OCI-LY1 (cell line): ENCODE results near the gene RELCH.

Experiments used
- H2AFZ ChIP-seq: fragments of 200-600 bp; sonication (generic), shearing (Covaris generic); 2 replicates; pipeline ENCODE4 v1.6.0; 2014; ENCODE audit warnings: antibody characterized with exemption, mild to moderate bottlenecking, low read length
- H3F3A ChIP-seq: fragments of 200-600 bp; sonication (generic), shearing (Covaris generic); 2 replicates; pipeline ENCODE4 v1.6.0; 2014; ENCODE audit warnings: mild to moderate bottlenecking, antibody characterized with exemption, low read length, moderate library complexity; ENCODE audit not compliant: insufficient read depth
- H3K27ac ChIP-seq: fragments of 200-600 bp; sonication (generic); 2 replicates; pipeline ENCODE4 v1.5.1; 2014; ENCODE audit warnings: low read length, mixed run types, mild to moderate bottlenecking, low read depth; ENCODE audit not compliant: poor library complexity, severe bottlenecking
- H3K27me3 ChIP-seq: fragments of 200-600 bp; sonication (generic); 2 replicates; pipeline ENCODE4 v1.6.0; 2014; ENCODE audit warnings: antibody characterized with exemption, mild to moderate bottlenecking, low read length, moderate library complexity; ENCODE audit not compliant: insufficient read depth
- H3K36me3 ChIP-seq: fragments of 200-600 bp; sonication (generic); 2 replicates; pipeline ENCODE4 v1.6.1; 2014; ENCODE audit warnings: mild to moderate bottlenecking, antibody characterized with exemption, low read length, moderate library complexity, mixed read lengths; ENCODE audit not compliant: insufficient read depth
- H3K4me1 ChIP-seq: fragments of 200-600 bp; sonication (generic); 2 replicates; pipeline ENCODE4 v1.5.1; 2014; ENCODE audit warnings: mild to moderate bottlenecking, low read length, moderate library complexity; ENCODE audit not compliant: insufficient read depth, severe bottlenecking
- H3K4me2 ChIP-seq: fragments of 200-600 bp; sonication (generic), shearing (Covaris generic); 2 replicates; pipeline ENCODE4 v1.6.1; 2014; ENCODE audit warnings: low read length
- H3K4me3 ChIP-seq: fragments of 200-600 bp; sonication (generic); 2 replicates; pipeline ENCODE4 v1.5.1; 2014; ENCODE audit warnings: low read length, low read depth, mild to moderate bottlenecking, mixed read lengths; ENCODE audit not compliant: poor library complexity, severe bottlenecking
- H3K79me2 ChIP-seq: fragments of 200-600 bp; shearing (Covaris generic); 2 replicates; pipeline ENCODE4 v1.6.1; 2016; ENCODE audit warnings: mixed run types, low read length, mixed read lengths; ENCODE audit not compliant: insufficient read depth
- H3K9ac ChIP-seq: fragments of 200-600 bp; sonication (generic), shearing (Covaris generic); 2 replicates; pipeline ENCODE4 v1.6.1; 2014; ENCODE audit warnings: mild to moderate bottlenecking, low read length, mixed read lengths
- H3K9me2 ChIP-seq: fragments of 200-600 bp; sonication (generic), shearing (Covaris generic); 2 replicates; pipeline ENCODE4 v1.6.1; 2014; ENCODE audit warnings: low read depth, mild to moderate bottlenecking, low read length, mixed read lengths
- H3K9me3 ChIP-seq: fragments of 200-600 bp; shearing (Covaris generic); 2 replicates; pipeline ENCODE4 v1.6.1; 2014; ENCODE audit warnings: low read length, mixed read lengths
- H4K20me1 ChIP-seq: fragments of 200-600 bp; sonication (generic), shearing (Covaris generic); 2 replicates; pipeline ENCODE4 v1.6.0; 2016; ENCODE audit warnings: mild to moderate bottlenecking, low read length; ENCODE audit not compliant: insufficient read depth
- EZH2 ChIP-seq: fragments of 200-600 bp; sonication (generic), shearing (Covaris generic); IDR thresholded peaks from 2 replicates; pipeline ENCODE4 v1.8.0; 2017; ENCODE audit warnings: borderline replicate concordance, mixed run types, mild to moderate bottlenecking, antibody characterized with exemption, low read length, moderate library complexity, mixed read lengths
- TF ChIP-seq, protein P1 (sequence below): fragments of 200-600 bp; sonication (generic), shearing (Covaris generic); IDR thresholded peaks from 2 replicates; pipeline ENCODE4 v1.5.1; 2017; ENCODE audit warnings: mild to moderate bottlenecking, antibody characterized with exemption, low read length, moderate library complexity, mixed read lengths

The RELCH gene

DNA sequence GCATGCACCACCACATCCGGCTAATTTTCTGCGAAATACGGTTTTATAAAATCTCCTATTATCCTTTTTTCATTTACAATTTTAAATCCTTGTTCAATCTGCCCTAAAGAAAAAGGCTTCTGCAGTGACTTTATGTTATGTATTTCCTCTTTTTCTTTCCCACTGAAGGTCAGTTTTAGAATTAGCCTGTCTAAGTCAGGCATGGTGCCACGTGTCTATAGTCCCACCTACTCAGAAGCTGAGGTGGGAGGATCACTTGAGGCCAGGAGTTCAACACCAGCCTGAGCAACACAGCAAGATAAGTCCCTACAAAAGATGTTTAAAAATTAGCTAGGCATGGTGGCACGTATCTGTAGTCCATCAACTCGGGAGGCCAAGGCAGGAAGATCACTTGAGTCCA lies 98.2 kb downstream of the RELCH start:
- H3K27ac ChIP-seq, result no peak overlapping the region
- TF ChIP-seq EZH2, result no peak
- TF ChIP-seq, protein P1, sequence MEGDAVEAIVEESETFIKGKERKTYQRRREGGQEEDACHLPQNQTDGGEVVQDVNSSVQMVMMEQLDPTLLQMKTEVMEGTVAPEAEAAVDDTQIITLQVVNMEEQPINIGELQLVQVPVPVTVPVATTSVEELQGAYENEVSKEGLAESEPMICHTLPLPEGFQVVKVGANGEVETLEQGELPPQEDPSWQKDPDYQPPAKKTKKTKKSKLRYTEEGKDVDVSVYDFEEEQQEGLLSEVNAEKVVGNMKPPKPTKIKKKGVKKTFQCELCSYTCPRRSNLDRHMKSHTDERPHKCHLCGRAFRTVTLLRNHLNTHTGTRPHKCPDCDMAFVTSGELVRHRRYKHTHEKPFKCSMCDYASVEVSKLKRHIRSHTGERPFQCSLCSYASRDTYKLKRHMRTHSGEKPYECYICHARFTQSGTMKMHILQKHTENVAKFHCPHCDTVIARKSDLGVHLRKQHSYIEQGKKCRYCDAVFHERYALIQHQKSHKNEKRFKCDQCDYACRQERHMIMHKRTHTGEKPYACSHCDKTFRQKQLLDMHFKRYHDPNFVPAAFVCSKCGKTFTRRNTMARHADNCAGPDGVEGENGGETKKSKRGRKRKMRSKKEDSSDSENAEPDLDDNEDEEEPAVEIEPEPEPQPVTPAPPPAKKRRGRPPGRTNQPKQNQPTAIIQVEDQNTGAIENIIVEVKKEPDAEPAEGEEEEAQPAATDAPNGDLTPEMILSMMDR, result no peak
- H3K27me3 ChIP-seq, result no peaks in the 10 kb centered on the region
- H3K4me3 ChIP-seq, result no peak overlapping the region
- H4K20me1 ChIP-seq, result no peaks in the 10 kb centered on the region
- peaks cover 12% of the 10 kb centered on the region for H3K4me1 ChIP-seq
- H3K9ac ChIP-seq, result no peak overlapping the region
- H3F3A ChIP-seq, result 0 out of 2 replicates have a peak, but pooled peaks cover 3% of the 10 kb centered on the region
- H3K79me2 ChIP-seq, result no peaks in the 10 kb centered on the region
- H3K9me2 ChIP-seq, result no peaks in the 10 kb centered on the region
- no peak overlapping the region for H3K4me2 ChIP-seq
- peaks cover 47% of the 10 kb centered on the region; the same call in 1 of the 2 replicates for H3K36me3 ChIP-seq
- H3K9me3 ChIP-seq, result no peaks in the 10 kb centered on the region
- H2AFZ ChIP-seq, result no peak overlapping the region

DNA sequence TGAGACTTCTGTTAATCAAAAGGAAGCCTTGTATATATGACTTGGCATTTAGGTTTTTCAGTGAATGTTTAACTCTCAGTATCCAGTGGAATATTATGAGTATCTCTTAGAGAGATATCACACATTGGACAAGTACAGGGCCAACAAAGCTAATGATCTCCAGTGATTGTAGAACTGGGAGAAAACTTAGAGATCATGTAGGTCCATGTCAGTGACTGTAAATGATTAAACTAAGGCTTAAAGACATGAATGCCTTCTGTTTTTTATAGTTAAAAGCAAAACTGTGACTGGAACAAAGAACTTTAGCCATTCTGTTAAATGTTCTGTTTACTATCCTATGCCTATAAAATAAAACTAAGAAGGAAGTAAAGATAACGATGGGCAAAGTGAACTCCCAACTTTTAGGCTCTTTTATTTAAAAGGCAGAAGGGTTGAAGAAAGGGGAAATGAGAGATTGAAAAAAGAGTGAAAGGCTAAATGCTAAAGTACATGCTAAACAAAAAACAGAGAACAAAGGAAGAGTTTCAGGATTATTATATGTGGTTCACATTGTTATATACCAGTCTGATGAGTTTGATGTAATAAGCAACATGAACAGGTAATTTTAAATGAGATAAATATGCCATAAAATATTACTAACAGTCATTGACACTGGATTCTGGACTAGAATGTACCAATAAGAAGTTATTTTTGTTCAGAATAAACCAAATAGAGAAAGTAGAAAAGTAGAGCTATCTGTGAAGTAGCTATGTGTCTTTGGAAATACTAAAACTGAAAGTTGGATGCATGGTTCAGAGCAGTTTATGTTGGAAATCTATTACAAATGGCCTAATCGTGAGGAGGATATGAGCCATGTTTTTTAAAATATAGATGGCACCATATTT lies 101.0 kb downstream of the RELCH start:
- no peak overlapping the region for H3K4me3 ChIP-seq
- H3K4me2 ChIP-seq, result no peak overlapping the region
- no peak overlapping the region for H3K27ac ChIP-seq
- H3K36me3 ChIP-seq, result peaks cover 50% of the 10 kb centered on the region
- no peaks in the 10 kb centered on the region for H3K9me2 ChIP-seq
- no peaks in the 10 kb centered on the region for H3K27me3 ChIP-seq
- 0 out of 2 replicates have a peak, but pooled peaks cover 3% of the 10 kb centered on the region for H3F3A ChIP-seq
- H4K20me1 ChIP-seq, result no peaks in the 10 kb centered on the region
- H2AFZ ChIP-seq, result no peak overlapping the region
- TF ChIP-seq, protein P1, result no peak
- TF ChIP-seq EZH2, result no peak
- H3K79me2 ChIP-seq, result no peaks in the 10 kb centered on the region
- peaks cover 12% of the 10 kb centered on the region for H3K4me1 ChIP-seq
- no peaks in the 10 kb centered on the region for H3K9me3 ChIP-seq
- H3K9ac ChIP-seq, result no peak overlapping the region

DNA sequence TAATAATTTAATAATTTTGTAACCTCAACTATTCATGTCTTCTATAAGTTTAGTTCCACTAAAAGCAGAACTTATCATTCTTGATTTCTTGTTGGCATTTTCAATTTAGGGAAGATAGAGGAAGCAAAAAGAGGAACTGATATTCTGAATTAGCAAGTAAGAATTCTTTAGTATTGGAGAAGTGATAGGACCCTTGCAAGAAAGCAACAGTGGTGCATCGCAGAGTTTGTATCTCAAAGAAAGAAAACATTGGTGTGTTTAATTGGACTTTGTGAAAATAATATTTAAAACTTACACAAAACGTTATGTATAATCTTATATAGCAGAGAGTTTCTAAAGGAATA lies 101.6 kb downstream of the RELCH start:
- H3K36me3 ChIP-seq, result peaks cover 50% of the 10 kb centered on the region
- no peaks in the 10 kb centered on the region for H4K20me1 ChIP-seq
- no peaks in the 10 kb centered on the region for H3K9me2 ChIP-seq
- H3F3A ChIP-seq, result 0 out of 2 replicates have a peak, but pooled peaks cover 3% of the 10 kb centered on the region
- H3K9ac ChIP-seq, result no peak overlapping the region
- no peaks in the 10 kb centered on the region for H3K27me3 ChIP-seq
- TF ChIP-seq EZH2, result no peak
- TF ChIP-seq, protein P1, result no peak
- H3K4me3 ChIP-seq, result no peak overlapping the region
- no peak overlapping the region for H2AFZ ChIP-seq
- peaks cover 12% of the 10 kb centered on the region for H3K4me1 ChIP-seq
- no peaks in the 10 kb centered on the region for H3K79me2 ChIP-seq
- no peak overlapping the region for H3K4me2 ChIP-seq
- no peak overlapping the region for H3K27ac ChIP-seq
- no peaks in the 10 kb centered on the region for H3K9me3 ChIP-seq
